BJ (cell line): ENCODE results near the gene TOMM6. TPM values are rescaled to one million over a fixed set of nuclear protein-coding genes. Genes with fewer than 3 reads are reported as not detected.

Experiments used
- CTCF ChIA-PET: fragments of 350-600 bp; formaldehyde crosslinking; extraction: SDS; loops from one replicate; lab custom pipeline; 2021; ENCODE audit warnings: antibody characterized with exemption, inconsistent platforms; lab: Yijun Ruan, JAX
- POLR2A ChIA-PET: fragments of 300-600 bp; sonication (Branson Sonifier 250); formaldehyde crosslinking; extraction: SDS; loops from one replicate; lab custom pipeline; 2021; ENCODE audit warnings: antibody characterized with exemption; lab: Charles Lee
- DNase-seq: peaks from one replicate; pipeline ENCODE4 v3.0.0-alpha.2; 2011; ENCODE audit warnings: low read depth
- H3K27me3 ChIP-seq: 2 replicates; pipeline ENCODE4 v1.6.0; 2011; ENCODE audit warnings: low read length; ENCODE audit not compliant: control insufficient read depth, insufficient read depth
- H3K36me3 ChIP-seq: 2 replicates; pipeline ENCODE4 v1.5.1; 2011; ENCODE audit warnings: low read length; ENCODE audit not compliant: control insufficient read depth, insufficient read depth
- H3K4me3 ChIP-seq: 2 replicates; pipeline ENCODE4 v1.5.1; 2011; ENCODE audit warnings: low read depth, mild to moderate bottlenecking, control low read depth, low read length
- CTCF ChIP-seq: IDR thresholded peaks from 2 replicates; pipeline ENCODE4 v1.5.1; 2011; ENCODE audit warnings: low read depth, mild to moderate bottlenecking, control low read depth, inconsistent platforms, low read length, moderate library complexity; ENCODE audit not compliant: insufficient read depth
- polyA plus RNA-seq: library from polyadenylated mRNA; depleted of rRNA; stranded (reverse); fragments of >200 nt; gene quantifications from 2 replicates; pipeline ENCODE4 v1.2.3, GENCODE V29; 2011

TOMM6 gene
- polyA plus RNA-seq, 1 experiment, result 157 TPM

DNA sequence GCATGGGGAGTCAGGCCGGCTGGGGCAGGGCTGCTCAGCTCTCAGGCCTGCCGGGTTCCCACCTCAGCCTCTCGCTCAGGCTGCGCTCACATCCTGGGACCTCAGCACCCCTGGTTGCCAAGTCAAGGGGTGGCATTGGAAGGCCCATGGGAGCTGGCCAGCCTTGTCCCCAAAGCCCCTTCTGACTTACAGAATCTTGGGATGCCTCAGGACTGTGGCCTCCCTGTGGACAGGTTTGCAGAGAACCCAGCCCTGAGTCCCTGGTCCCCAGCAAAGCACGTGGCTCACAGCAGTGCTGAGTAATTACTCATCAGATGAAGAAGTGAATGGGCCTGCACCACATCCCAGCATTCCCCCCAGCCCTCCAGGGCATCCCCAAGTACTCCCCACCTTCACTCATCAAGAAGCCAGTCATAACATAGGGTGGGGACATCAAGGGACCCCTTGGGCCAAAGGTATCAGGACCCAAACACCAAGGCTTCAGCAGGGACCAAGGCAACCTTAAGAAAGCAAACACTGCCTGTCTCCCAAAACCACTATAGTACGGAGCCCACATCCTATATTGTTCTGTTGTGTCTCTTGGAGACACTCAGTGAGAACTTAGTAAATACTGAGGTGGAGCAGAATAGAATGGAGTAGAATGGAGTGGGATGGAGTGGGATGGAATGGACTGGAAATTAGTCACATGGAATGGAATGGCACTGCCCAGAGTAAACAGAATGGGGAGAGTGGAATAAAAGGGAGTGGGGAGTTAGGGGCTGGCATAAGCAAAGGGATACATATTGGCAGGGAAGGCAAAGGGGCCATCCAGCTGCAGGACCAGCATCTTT lies 43.9 kb upstream of the TOMM6 start:
- no peak for TF ChIP-seq CTCF
- no peak for DNase-seq
- Histone ChIP-seq H3K4me3 (no peak overlapping the region), H3K27me3 (peaks cover 3% of the 10 kb centered on the region; the same call in 1 of the 2 replicates), H3K36me3 (no peaks in the 10 kb centered on the region)
- ChIA-PET POLR2A (no interaction called here), CTCF (interaction anchor here (0.6 kb wide), 1 partner anchor 9 kb away, joined by 3 read pairs; no protein-coding TSS in a partner anchor)

DNA sequence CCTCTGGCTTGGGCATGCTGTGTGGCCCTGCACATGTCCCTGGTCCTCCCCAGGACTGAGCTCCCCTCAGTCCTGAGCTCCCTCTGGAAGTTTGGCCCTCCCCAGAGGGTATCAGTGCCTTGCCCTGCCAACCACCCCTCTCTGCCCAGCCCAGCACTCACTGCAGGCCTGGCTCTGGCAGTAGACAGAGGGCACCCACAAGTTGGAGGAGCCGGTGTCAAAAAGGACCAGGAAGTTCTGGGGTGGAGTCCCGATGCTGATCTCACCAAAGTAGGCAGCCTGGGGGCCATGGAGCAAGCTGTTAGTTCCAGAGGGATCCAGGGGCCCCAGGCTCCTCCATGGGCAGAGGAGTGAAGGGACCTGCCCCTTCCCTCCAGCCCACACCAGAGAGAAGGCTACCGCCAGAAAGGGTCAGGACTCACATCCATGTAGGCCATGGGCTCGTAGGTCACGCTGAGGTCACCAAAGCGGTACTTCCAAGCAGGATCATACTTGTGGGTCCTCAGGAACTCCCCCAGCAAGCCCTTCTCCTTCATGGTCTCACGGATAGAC lies 43.2 kb upstream of the TOMM6 start:
- DNase-seq, result no peak
- POLR2A ChIA-PET, result no interaction called here
- no peak for TF ChIP-seq CTCF

GRCh38 chr6:41746107-41746506 lies 41.4 kb upstream of the TOMM6 start:
- no peak for DNase-seq
- Histone ChIP-seq H3K27me3 (peaks cover 5% of the 10 kb centered on the region), H3K36me3 (no peaks in the 10 kb centered on the region), H3K4me3 (no peak overlapping the region)
- POLR2A ChIA-PET, result no interaction called here
- TF ChIP-seq CTCF, result no peak
- CTCF ChIA-PET, result no interaction called here

More for the DNA sequence above, 43.2 kb upstream of the TOMM6 start:
- Histone ChIP-seq H3K36me3 (no peaks in the 10 kb centered on the region), H3K27me3 (peaks cover 3% of the 10 kb centered on the region; the same call in 1 of the 2 replicates), H3K4me3 (no peak overlapping the region)
- CTCF ChIA-PET, result interaction anchor here (0.6 kb wide), 1 partner anchor 8 kb away, joined by 3 read pairs; no protein-coding TSS in a partner anchor

GRCh38 chr6:41747256-41748101 lies 40.0 kb upstream of the TOMM6 start, which contains the start of gene PGC:
TSS of gene PGC (minus strand) at chr6:41747397. CDS start at chr6:41747334, 63 bp downstream.
- no peak for TF ChIP-seq CTCF
- DNase-seq, result no peak
- H3K27me3 ChIP-seq, result peaks cover 5% of the 10 kb centered on the region
- POLR2A ChIA-PET, result no interaction called here
- no peak within 1 kb of the TSS for H3K4me3 ChIP-seq
- no peaks in the 10 kb centered on the region for H3K36me3 ChIP-seq
- CTCF ChIA-PET, result interaction anchor here (1.2 to 2.7 kb wide), 3 partner anchors 10 to 29 kb away, joined by 3 to 9 read pairs (median 3); no protein-coding TSS in a partner anchor
